Spleen (tissue), 7 donors: Measurements from ENCODE around the gene GPR3.
A peak's percentile ranks its signal among the peaks of the same experiment; 100 is the strongest.
"Not testable (repeated sequence)": the region's sequence is repeated elsewhere in the genome, so short reads cannot be mapped to it uniquely, and the experiment has no call there.

Source experiments
- POLR2A ChIP-seq, 3 donors: fragments of 450-650 bp; IDR thresholded peaks; one replicate each; pipeline ENCODE4 v1.5.1; 2017; ENCODE audit warnings: antibody characterized with exemption in 3 of 3, mild to moderate bottlenecking in 1 of 3
- POLR2AphosphoS5 ChIP-seq, 3 donors: sonication (generic); formaldehyde crosslinking; IDR thresholded peaks; one replicate each; pipeline ENCODE4 v1.5.1; 2017; ENCODE audit warnings: antibody characterized with exemption in 3 of 3
- TF ChIP-seq, protein P1 (sequence below), 11 experiments: fragments of 200-600 bp in 7 of 11; fragments of 450-650 bp in 4 of 11; sonication (generic) in 4 of 11; IDR thresholded peaks in 8 of 11; conservative IDR thresholded peaks in 3 of 11; 1 replicate in 7 of 11; 2 replicates in 4 of 11; pipeline versions ENCODE4 v1.4.0 to v1.8.0; 2016 to 2021; ENCODE audit warnings: antibody characterized with exemption in 11 of 11, inconsistent platforms in 4 of 11, mild to moderate bottlenecking in 1 of 11
- donor health status: DM: no; HTN: no; CAD: no; lungs with moderate emphysema.
- donor health status: DM: no; HTN: no; CAD: no.
- donor health status: DM: no; HTN: no; CAD: no.

DNA sequence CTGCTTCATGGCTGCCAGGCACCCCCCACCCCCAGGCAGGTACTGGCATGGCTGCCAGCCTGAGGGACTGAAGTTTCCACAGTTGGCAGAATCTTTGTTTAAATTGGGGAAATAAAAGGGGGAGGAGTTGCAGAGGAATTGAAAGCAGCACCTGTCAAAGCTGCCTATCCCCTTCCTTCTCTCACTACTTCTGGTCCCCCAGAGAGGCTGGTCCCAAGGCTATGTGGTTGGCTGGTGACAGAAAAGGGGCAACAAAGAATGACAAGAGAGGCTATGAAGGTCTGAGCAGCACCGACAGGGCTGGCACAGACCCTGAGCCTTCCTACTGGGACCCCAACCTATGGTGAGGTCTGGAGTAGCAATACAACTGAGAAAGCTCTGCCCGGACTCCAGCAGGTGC lies 14.4 kb downstream of the GPR3 start:
- not testable (repeated sequence) for TF ChIP-seq POLR2A (IDR thresholded peaks at IDR 0.05)
- TF ChIP-seq, protein P1, sequence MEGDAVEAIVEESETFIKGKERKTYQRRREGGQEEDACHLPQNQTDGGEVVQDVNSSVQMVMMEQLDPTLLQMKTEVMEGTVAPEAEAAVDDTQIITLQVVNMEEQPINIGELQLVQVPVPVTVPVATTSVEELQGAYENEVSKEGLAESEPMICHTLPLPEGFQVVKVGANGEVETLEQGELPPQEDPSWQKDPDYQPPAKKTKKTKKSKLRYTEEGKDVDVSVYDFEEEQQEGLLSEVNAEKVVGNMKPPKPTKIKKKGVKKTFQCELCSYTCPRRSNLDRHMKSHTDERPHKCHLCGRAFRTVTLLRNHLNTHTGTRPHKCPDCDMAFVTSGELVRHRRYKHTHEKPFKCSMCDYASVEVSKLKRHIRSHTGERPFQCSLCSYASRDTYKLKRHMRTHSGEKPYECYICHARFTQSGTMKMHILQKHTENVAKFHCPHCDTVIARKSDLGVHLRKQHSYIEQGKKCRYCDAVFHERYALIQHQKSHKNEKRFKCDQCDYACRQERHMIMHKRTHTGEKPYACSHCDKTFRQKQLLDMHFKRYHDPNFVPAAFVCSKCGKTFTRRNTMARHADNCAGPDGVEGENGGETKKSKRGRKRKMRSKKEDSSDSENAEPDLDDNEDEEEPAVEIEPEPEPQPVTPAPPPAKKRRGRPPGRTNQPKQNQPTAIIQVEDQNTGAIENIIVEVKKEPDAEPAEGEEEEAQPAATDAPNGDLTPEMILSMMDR (IDR thresholded peaks at IDR 0.05 in 8 of 11, conservative IDR thresholded peaks at IDR 0.05 in 3 of 11), result not testable (repeated sequence)
- peak in 1 of 3 donors; percentile 13 for TF ChIP-seq POLR2AphosphoS5 (IDR thresholded peaks at IDR 0.05)
